NCI-H128 (cell line): ENCODE measurements around the gene ADCYAP1R1.

Experiments used
- DNase-seq: peaks from one replicate; lab custom pipeline; 2025; ENCODE audit not compliant: unreplicated experiment; lab: John Stamatoyannopoulos, UW

ADCYAP1R1 gene

GRCh38 chr7:31066516-31067130 is 14.5 kb downstream of the ADCYAP1R1 start:
- DNase-seq, result no peak

- DNase-seq, result no peak
Observed at GRCh38 chr7:31067491-31067890, 15.4 kb downstream of the ADCYAP1R1 start.

GRCh38 chr7:31068006-31068675 is 16.0 kb downstream of the ADCYAP1R1 start:
- no peak for DNase-seq

GRCh38 chr7:31069860-31070555 is 17.9 kb downstream of the ADCYAP1R1 start:
- no peak for DNase-seq

- no peak for DNase-seq
Observed at GRCh38 chr7:31070991-31071644, 19.0 kb downstream of the ADCYAP1R1 start.

GRCh38 chr7:31071645-31072029 is 19.5 kb downstream of the ADCYAP1R1 start:
- no peak for DNase-seq

GRCh38 chr7:31073326-31074119 is 21.4 kb downstream of the ADCYAP1R1 start:
- no peak for DNase-seq

- no peak for DNase-seq
Observed at GRCh38 chr7:31074120-31074383, 21.9 kb downstream of the ADCYAP1R1 start.

- no peak for DNase-seq
Observed at GRCh38 chr7:31074403-31075085, 22.4 kb downstream of the ADCYAP1R1 start.

- DNase-seq, result no peak
Observed at GRCh38 chr7:31075086-31075405, 22.9 kb downstream of the ADCYAP1R1 start.

GRCh38 chr7:31076051-31076450 is 23.9 kb downstream of the ADCYAP1R1 start:
- DNase-seq, result no peak

- no peak for DNase-seq
Observed at GRCh38 chr7:31076641-31077310, 24.7 kb downstream of the ADCYAP1R1 start.

- no peak for DNase-seq
Observed at GRCh38 chr7:31077484-31078362, 25.6 kb downstream of the ADCYAP1R1 start.

- DNase-seq, result no peak
Observed at GRCh38 chr7:31078363-31078990, 26.4 kb downstream of the ADCYAP1R1 start.

- no peak for DNase-seq
Observed at GRCh38 chr7:31079126-31079823, 27.2 kb downstream of the ADCYAP1R1 start.

GRCh38 chr7:31079824-31080511 is 27.9 kb downstream of the ADCYAP1R1 start:
- no peak for DNase-seq

GRCh38 chr7:31080763-31081162 is 28.7 kb downstream of the ADCYAP1R1 start:
- no peak for DNase-seq

- DNase-seq, result peak; percentile 15
Observed at GRCh38 chr7:31082017-31082416, 29.9 kb downstream of the ADCYAP1R1 start.
